Neural progenitor cell (in vitro differentiated cells): ENCODE measurements around the gene RAB8B. TPM values are rescaled to one million over a fixed set of nuclear protein-coding genes. Genes with fewer than 3 reads are reported as not detected.

Source experiments
- DNase-seq: peaks from one replicate; pipeline ENCODE4 v3.0.0-alpha.2; 2016; ENCODE audit warnings: low spot score
- H2AFZ ChIP-seq: fragments of 200-600 bp; sonication (generic); replicated peaks from 2 replicates; pipeline ENCODE4 v1.6.1; 2016; ENCODE audit warnings: antibody characterized with exemption
- H3F3A ChIP-seq: fragments of 200-600 bp; sonication (generic); 2 replicates; pipeline ENCODE4 v1.6.1; 2016; ENCODE audit warnings: antibody characterized with exemption, low read depth
- H3K27ac ChIP-seq: fragments of 200-600 bp; sonication (generic); 2 replicates; pipeline ENCODE4 v1.5.1; 2016; ENCODE audit warnings: mild to moderate bottlenecking
- H3K27me3 ChIP-seq: fragments of 200-600 bp; sonication (generic); 2 replicates; pipeline ENCODE4 v1.6.1; 2016; ENCODE audit warnings: mild to moderate bottlenecking, moderate library complexity
- H3K36me3 ChIP-seq: fragments of 200-600 bp; sonication (generic); 2 replicates; pipeline ENCODE4 v1.5.1; 2016
- H3K4me1 ChIP-seq: fragments of 200-600 bp; sonication (generic); 2 replicates; pipeline ENCODE4 v1.6.1; 2016; ENCODE audit warnings: mixed run types
- H3K4me2 ChIP-seq: fragments of 200-600 bp; sonication (generic); 2 replicates; pipeline ENCODE4 v1.6.1; 2016
- H3K4me3 ChIP-seq: fragments of 200-600 bp; sonication (generic); 2 replicates; pipeline ENCODE4 v1.5.1; 2016
- H3K79me2 ChIP-seq: fragments of 200-600 bp; sonication (generic); 2 replicates; pipeline ENCODE4 v1.6.1; 2016; ENCODE audit warnings: low read depth
- H3K9ac ChIP-seq: fragments of 200-600 bp; sonication (generic); 2 replicates; pipeline ENCODE4 v1.6.1; 2016
- H3K9me3 ChIP-seq: fragments of 200-600 bp; sonication (generic); 2 replicates; pipeline ENCODE4 v1.5.1; 2016; ENCODE audit warnings: low read depth
- H4K20me1 ChIP-seq: fragments of 200-600 bp; sonication (generic); 2 replicates; pipeline ENCODE4 v1.6.1; 2016; ENCODE audit warnings: low read depth
- H3K27ac Mint-ChIP-seq: 3 replicates; pipeline ENCODE4 v1.8.0; 2021; ENCODE audit warnings: mixed read lengths
- H3K27me3 Mint-ChIP-seq: 2 replicates; pipeline ENCODE4 v1.8.0; 2022; ENCODE audit warnings: low read depth, mild to moderate bottlenecking, inconsistent platforms, moderate library complexity, mixed read lengths; ENCODE audit not compliant: insufficient read depth
- H3K36me3 Mint-ChIP-seq: 3 replicates; pipeline ENCODE4 v1.8.0; 2021; ENCODE audit warnings: mixed read lengths
- H3K4me1 Mint-ChIP-seq: 3 replicates; pipeline ENCODE4 v1.8.0; 2021; ENCODE audit warnings: mixed read lengths
- H3K4me3 Mint-ChIP-seq: 3 replicates; pipeline ENCODE4 v1.8.0; 2021; ENCODE audit warnings: mild to moderate bottlenecking, moderate library complexity, mixed read lengths
- H3K9me3 Mint-ChIP-seq: 3 replicates; pipeline ENCODE4 v1.8.0; 2020; ENCODE audit warnings: mixed read lengths
- EZH2 ChIP-seq: fragments of 200-600 bp; sonication (generic); IDR thresholded peaks from 2 replicates; pipeline ENCODE4 v1.6.1; 2017; ENCODE audit warnings: antibody characterized with exemption, mild to moderate bottlenecking, moderate library complexity
- EZH2phosphoT487 ChIP-seq: fragments of 200-600 bp; sonication (generic); IDR thresholded peaks from 2 replicates; pipeline ENCODE4 v1.6.1; 2017; ENCODE audit warnings: antibody characterized with exemption
- total RNA-seq: library from RNA; depleted of rRNA; stranded (reverse); fragments of >200 nt; gene quantifications from 2 replicates; pipeline ENCODE4 v1.2.3, GENCODE V29; 2015; ENCODE audit warnings: low replicate concordance
- TF ChIP-seq, protein P1 (sequence below): fragments of 200-600 bp; sonication (generic); IDR thresholded peaks from 2 replicates; pipeline ENCODE4 v1.5.1; 2017; ENCODE audit warnings: antibody characterized with exemption, mild to moderate bottlenecking

The RAB8B gene
- total RNA-seq, 1 donor from 2014 or later: 107 TPM

DNA sequence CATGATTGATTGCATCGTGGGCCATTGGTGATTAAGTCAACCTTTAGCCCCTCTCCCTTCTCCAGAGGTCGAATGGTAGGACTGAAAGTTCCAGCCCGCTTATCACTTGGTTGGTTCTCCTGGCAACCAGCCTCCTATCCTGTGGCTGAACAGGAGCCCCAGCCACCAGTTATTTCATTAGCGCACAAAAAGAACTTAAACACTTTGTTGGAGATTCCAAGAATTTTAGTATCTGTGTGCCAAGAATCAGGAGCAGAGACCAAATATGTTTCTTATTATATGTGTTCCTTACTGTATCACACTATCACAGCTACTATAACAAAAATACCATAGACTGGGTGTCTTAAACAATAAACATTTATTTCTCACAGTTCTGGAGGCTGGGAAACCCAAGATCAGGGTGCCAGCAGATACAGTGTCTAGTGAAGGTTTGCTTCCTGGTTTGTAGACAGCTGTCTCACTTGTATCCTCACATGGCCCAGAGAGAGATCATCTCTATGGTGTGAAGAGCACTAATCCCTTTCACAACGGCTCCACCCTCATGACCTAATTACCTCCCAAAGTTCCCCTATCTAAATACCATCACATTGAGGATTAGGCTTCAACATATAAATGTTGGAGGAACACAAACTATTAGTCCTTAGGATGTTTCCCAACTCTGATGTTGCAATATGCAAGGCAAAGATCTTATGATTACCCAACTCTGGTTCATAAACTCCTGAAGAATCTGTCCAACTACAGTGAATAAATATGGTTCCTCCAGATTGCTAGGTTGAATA is 57.5 kb downstream of the RAB8B start:
- no peak overlapping the region for H3K9ac ChIP-seq
- DNase-seq: no peak
- H3K79me2 ChIP-seq: peaks cover 4% of the 10 kb centered on the region
- H3K4me3 ChIP-seq: no peak overlapping the region
- H3K4me2 ChIP-seq: no peak overlapping the region
- H3K27me3 ChIP-seq: no peaks in the 10 kb centered on the region
- H3K27ac ChIP-seq: no peak overlapping the region
- H2AFZ ChIP-seq: no peak overlapping the region
- Mint-ChIP-seq H3K4me1 (peaks cover 10% of the 10 kb centered on the region), H3K4me3 (no peak overlapping the region), H3K36me3 (peaks cover 71% of the 10 kb centered on the region), H3K27me3 (peaks cover 4% of the 10 kb centered on the region), H3K9me3 (peaks cover 29% of the 10 kb centered on the region), H3K27ac (no peak overlapping the region)
- no peaks in the 10 kb centered on the region for H4K20me1 ChIP-seq
- peaks cover 6% of the 10 kb centered on the region for H3K4me1 ChIP-seq
- H3F3A ChIP-seq: no peaks in the 10 kb centered on the region
- peaks cover 5% of the 10 kb centered on the region for H3K9me3 ChIP-seq
- no peaks in the 10 kb centered on the region for H3K36me3 ChIP-seq
- no peak for TF ChIP-seq EZH2phosphoT487
- TF ChIP-seq EZH2: no peak
- TF ChIP-seq, protein P1, sequence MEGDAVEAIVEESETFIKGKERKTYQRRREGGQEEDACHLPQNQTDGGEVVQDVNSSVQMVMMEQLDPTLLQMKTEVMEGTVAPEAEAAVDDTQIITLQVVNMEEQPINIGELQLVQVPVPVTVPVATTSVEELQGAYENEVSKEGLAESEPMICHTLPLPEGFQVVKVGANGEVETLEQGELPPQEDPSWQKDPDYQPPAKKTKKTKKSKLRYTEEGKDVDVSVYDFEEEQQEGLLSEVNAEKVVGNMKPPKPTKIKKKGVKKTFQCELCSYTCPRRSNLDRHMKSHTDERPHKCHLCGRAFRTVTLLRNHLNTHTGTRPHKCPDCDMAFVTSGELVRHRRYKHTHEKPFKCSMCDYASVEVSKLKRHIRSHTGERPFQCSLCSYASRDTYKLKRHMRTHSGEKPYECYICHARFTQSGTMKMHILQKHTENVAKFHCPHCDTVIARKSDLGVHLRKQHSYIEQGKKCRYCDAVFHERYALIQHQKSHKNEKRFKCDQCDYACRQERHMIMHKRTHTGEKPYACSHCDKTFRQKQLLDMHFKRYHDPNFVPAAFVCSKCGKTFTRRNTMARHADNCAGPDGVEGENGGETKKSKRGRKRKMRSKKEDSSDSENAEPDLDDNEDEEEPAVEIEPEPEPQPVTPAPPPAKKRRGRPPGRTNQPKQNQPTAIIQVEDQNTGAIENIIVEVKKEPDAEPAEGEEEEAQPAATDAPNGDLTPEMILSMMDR: no peak

DNA sequence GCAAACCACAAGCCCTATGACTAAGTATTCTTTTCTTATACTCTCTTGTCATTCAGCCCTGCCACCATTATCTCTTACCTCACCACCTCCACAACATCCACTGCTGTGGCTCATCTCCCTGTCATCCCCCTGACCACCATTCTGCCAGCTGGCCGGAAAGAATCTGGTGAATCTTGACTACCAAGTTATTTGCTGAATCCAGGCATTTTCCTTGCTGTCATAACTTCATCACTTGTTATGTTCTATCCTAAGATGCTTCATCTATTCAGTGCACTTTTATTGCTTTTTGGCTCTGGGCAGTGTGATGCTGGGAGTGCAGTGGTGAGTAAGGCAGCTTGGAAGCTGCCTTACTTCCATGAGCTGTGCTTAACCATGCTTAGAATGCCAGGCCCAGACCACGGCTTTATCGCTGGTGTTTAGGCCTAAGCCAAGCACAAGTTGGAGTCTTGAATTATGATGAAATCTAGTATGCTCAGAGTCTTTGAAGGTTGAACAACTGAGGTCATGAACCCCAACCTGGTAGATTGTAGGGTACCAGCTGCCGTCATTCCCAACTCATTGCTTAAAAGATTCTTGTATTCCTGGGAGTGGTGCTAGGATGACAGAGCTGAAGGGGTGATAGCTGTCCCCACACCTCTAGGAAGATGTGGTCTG is 61.0 kb downstream of the RAB8B start:
- H3K27me3 ChIP-seq: no peaks in the 10 kb centered on the region
- no peaks in the 10 kb centered on the region for H3K9me3 ChIP-seq
- peaks cover 1% of the 10 kb centered on the region for H4K20me1 ChIP-seq
- H3K4me2 ChIP-seq: no peak overlapping the region
- Mint-ChIP-seq H3K27ac (no peak overlapping the region), H3K4me1 (peaks cover 26% of the 10 kb centered on the region), H3K4me3 (no peak overlapping the region), H3K9me3 (peaks cover 3% of the 10 kb centered on the region), H3K36me3 (peaks cover 49% of the 10 kb centered on the region), H3K27me3 (peaks cover 3% of the 10 kb centered on the region)
- no peaks in the 10 kb centered on the region for H3K79me2 ChIP-seq
- H3K27ac ChIP-seq: no peak overlapping the region
- H3K9ac ChIP-seq: no peak overlapping the region
- peaks cover 5% of the 10 kb centered on the region for H3K4me1 ChIP-seq
- no peak overlapping the region for H3K4me3 ChIP-seq
- no peak overlapping the region for H2AFZ ChIP-seq
- peaks cover 8% of the 10 kb centered on the region for H3F3A ChIP-seq
- no peak for DNase-seq
- no peaks in the 10 kb centered on the region for H3K36me3 ChIP-seq
- TF ChIP-seq EZH2phosphoT487: no peak
- no peak for TF ChIP-seq EZH2
- TF ChIP-seq, protein P1: no peak

DNA sequence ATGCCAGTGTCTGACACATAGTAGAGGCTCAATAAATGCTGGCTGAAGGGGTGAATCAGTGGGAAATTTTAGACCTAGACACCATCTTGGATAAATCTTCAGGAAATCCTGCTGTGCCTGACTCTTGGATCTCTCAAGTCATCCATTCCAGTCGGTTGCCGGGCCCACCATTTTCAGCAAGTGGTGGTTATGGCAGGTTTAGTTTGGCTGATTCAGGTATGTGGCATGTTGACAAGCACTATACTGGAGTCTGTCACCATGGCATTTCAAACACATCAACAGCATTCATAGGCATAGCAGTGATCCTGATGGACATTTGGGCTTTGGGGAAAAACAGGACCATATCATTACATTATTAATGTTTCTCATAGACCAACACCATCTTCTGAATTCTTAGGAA is 62.3 kb downstream of the RAB8B start:
- Histone ChIP-seq H3K4me2 (no peak overlapping the region), H3K9ac (no peak overlapping the region), H4K20me1 (peaks cover 10% of the 10 kb centered on the region), H3K9me3 (no peaks in the 10 kb centered on the region), H3K27ac (no peak overlapping the region), H2AFZ (no peak overlapping the region), H3K4me1 (peaks cover 17% of the 10 kb centered on the region), H3K4me3 (no peak overlapping the region), H3K27me3 (no peaks in the 10 kb centered on the region), H3K36me3 (no peaks in the 10 kb centered on the region), H3F3A (peaks cover 17% of the 10 kb centered on the region), H3K79me2 (no peaks in the 10 kb centered on the region)
- H3K9me3 Mint-ChIP-seq: peaks cover 2% of the 10 kb centered on the region
- no peaks in the 10 kb centered on the region for H3K27me3 Mint-ChIP-seq
- H3K4me1 Mint-ChIP-seq: peaks cover 38% of the 10 kb centered on the region
- H3K36me3 Mint-ChIP-seq: peaks cover 39% of the 10 kb centered on the region
- H3K4me3 Mint-ChIP-seq: no peak overlapping the region
- DNase-seq: no peak
- TF ChIP-seq EZH2 (no peak), EZH2phosphoT487 (no peak)
- TF ChIP-seq, protein P1: no peak
- H3K27ac Mint-ChIP-seq: no peak overlapping the region
